Nephron (organoid): ENCODE results near the gene RRAS.

Experiments used
- H3K27ac Mint-ChIP-seq, 3 experiments: 2 replicates each; pipeline ENCODE4 v1.8.0; 2020; ENCODE audit warnings: mixed read lengths in 3 of 3, mild to moderate bottlenecking in 2 of 3, moderate library complexity in 1 of 3
- H3K27me3 Mint-ChIP-seq: 2 replicates; pipeline ENCODE4 v1.8.0; 2021; ENCODE audit warnings: low read depth, mild to moderate bottlenecking, moderate library complexity, mixed read lengths
- H3K36me3 Mint-ChIP-seq: 2 replicates; pipeline ENCODE4 v1.8.0; 2020; ENCODE audit warnings: low read depth, mixed read lengths
- H3K4me1 Mint-ChIP-seq: 2 replicates; pipeline ENCODE4 v1.8.0; 2020; ENCODE audit warnings: mixed read lengths
- H3K4me3 Mint-ChIP-seq, 3 experiments: 2 replicates each; pipeline ENCODE4 v1.8.0; 2020; ENCODE audit warnings: mild to moderate bottlenecking in 3 of 3, mixed read lengths in 3 of 3, moderate library complexity in 2 of 3
- H3K9me3 Mint-ChIP-seq: 2 replicates; pipeline ENCODE4 v1.8.0; 2020; ENCODE audit warnings: mixed read lengths
- CTCF ChIP-seq, 3 experiments: fragments of 200-600 bp; sonication (generic); IDR thresholded peaks; one replicate each; pipeline ENCODE4 v1.5.0; 2021; ENCODE audit warnings: antibody characterized with exemption in 3 of 3; ENCODE audit not compliant: unreplicated experiment in 3 of 3

Gene RRAS

GRCh38 chr19:49653466-49653806 lies 13.5 kb upstream of the RRAS start:
- Mint-ChIP-seq H3K27ac (no peak overlapping the region), H3K27me3 (peaks cover 3% of the 10 kb centered on the region), H3K4me3 (no peak overlapping the region), H3K4me1 (no peaks in the 10 kb centered on the region), H3K36me3 (peaks cover 46% of the 10 kb centered on the region), H3K9me3 (no peaks in the 10 kb centered on the region)
- no peak for TF ChIP-seq CTCF (IDR thresholded peaks at IDR 0.05; ENCODE audit: unreplicated experiment in 3 of 3)

- Mint-ChIP-seq H3K9me3 (no peaks in the 10 kb centered on the region), H3K36me3 (peaks cover 45% of the 10 kb centered on the region), H3K4me3 (no peak overlapping the region), H3K27me3 (peaks cover 3% of the 10 kb centered on the region), H3K4me1 (no peaks in the 10 kb centered on the region), H3K27ac (no peak overlapping the region)
- TF ChIP-seq CTCF (IDR thresholded peaks at IDR 0.05; ENCODE audit: unreplicated experiment in 3 of 3), result no peak
Observed at GRCh38 chr19:49652551-49653465, 12.9 kb upstream of the RRAS start.

- H3K4me1 Mint-ChIP-seq, result peaks cover 1% of the 10 kb centered on the region
- no peak for TF ChIP-seq CTCF (IDR thresholded peaks at IDR 0.05; ENCODE audit: unreplicated experiment in 3 of 3)
- no peaks in the 10 kb centered on the region for H3K9me3 Mint-ChIP-seq
- H3K4me3 Mint-ChIP-seq, result no peak overlapping the region
- H3K36me3 Mint-ChIP-seq, result peaks cover 41% of the 10 kb centered on the region
- no peak overlapping the region for H3K27ac Mint-ChIP-seq
- H3K27me3 Mint-ChIP-seq, result peaks cover 3% of the 10 kb centered on the region
Observed at GRCh38 chr19:49651820-49652550, 12.0 kb upstream of the RRAS start.

- Mint-ChIP-seq H3K27me3 (peaks cover 3% of the 10 kb centered on the region), H3K4me1 (peaks cover 5% of the 10 kb centered on the region), H3K27ac (no peak overlapping the region), H3K4me3 (no peak overlapping the region), H3K9me3 (no peaks in the 10 kb centered on the region), H3K36me3 (peaks cover 41% of the 10 kb centered on the region)
- TF ChIP-seq CTCF (IDR thresholded peaks at IDR 0.05; ENCODE audit: unreplicated experiment in 3 of 3), result no peak
Observed at GRCh38 chr19:49651029-49651819, 11.3 kb upstream of the RRAS start.

GRCh38 chr19:49646586-49646985 lies 6.6 kb upstream of the RRAS start:
- peaks cover 35% of the 10 kb centered on the region for H3K36me3 Mint-ChIP-seq
- no peak for TF ChIP-seq CTCF (IDR thresholded peaks at IDR 0.05; ENCODE audit: unreplicated experiment in 3 of 3)
- no peaks in the 10 kb centered on the region for H3K27me3 Mint-ChIP-seq
- peak overlapping the region in 2 of 3 experiments; percentile 37 to 56 for H3K27ac Mint-ChIP-seq
- peak overlapping the region in 2 of 3 experiments; percentile 29 to 65 for H3K4me3 Mint-ChIP-seq
- peaks cover 30% of the 10 kb centered on the region for H3K4me1 Mint-ChIP-seq
- H3K9me3 Mint-ChIP-seq, result no peaks in the 10 kb centered on the region
